OCI-LY7 (cell line): ENCODE results near the gene PRODH2. TPM values are rescaled to one million over a fixed set of nuclear protein-coding genes. Genes with fewer than 3 reads are reported as not detected.
"Not testable (repeated sequence)": the region's sequence is repeated elsewhere in the genome, so short reads cannot be mapped to it uniquely, and the experiment has no call there.

Experiments
- BruUV-seq: library from RNA; stranded (reverse); fragments of 400-500 nt; replicated peaks from 2 replicates; lab custom pipeline; 2021; lab: Mats Ljungman, UMichigan
- CTCF ChIA-PET: fragments of 300-600 bp; sonication (Branson Sonifier 250); formaldehyde crosslinking; loops from one replicate; lab custom pipeline; 2022; ENCODE audit warnings: antibody characterized with exemption; ENCODE audit not compliant: unreplicated experiment; lab: Charles Lee
- POLR2A ChIA-PET: fragments of 300-600 bp; sonication (Branson Sonifier 250); formaldehyde crosslinking; loops from one replicate; lab custom pipeline; 2022; ENCODE audit warnings: antibody characterized with exemption; lab: Charles Lee
- DNase-seq: peaks from one replicate; pipeline ENCODE4 v3.0.0-alpha.2; 2015; ENCODE audit warnings: low spot score
- H2AFZ ChIP-seq: fragments of 200-600 bp; sonication (generic), shearing (Covaris generic); 2 replicates; pipeline ENCODE4 v1.6.1; 2014; ENCODE audit warnings: mild to moderate bottlenecking, antibody characterized with exemption, low read length, moderate library complexity
- H3K27ac ChIP-seq: fragments of 200-600 bp; sonication (generic); 2 replicates; pipeline ENCODE4 v1.5.1; 2014; ENCODE audit warnings: mixed run types, low read depth, mild to moderate bottlenecking, moderate library complexity, low read length, inconsistent platforms; ENCODE audit not compliant: poor library complexity, severe bottlenecking
- H3K36me3 ChIP-seq: fragments of 200-600 bp; sonication (generic); 2 replicates; pipeline ENCODE4 v1.6.1; 2014; ENCODE audit warnings: mild to moderate bottlenecking, antibody characterized with exemption, low read length, moderate library complexity, mixed read lengths; ENCODE audit not compliant: insufficient read depth
- H3K4me1 ChIP-seq: fragments of 200-600 bp; sonication (generic); 2 replicates; pipeline ENCODE4 v1.5.1; 2014; ENCODE audit warnings: mild to moderate bottlenecking, low read length; ENCODE audit not compliant: insufficient read depth, poor library complexity, severe bottlenecking
- H3K4me2 ChIP-seq: fragments of 200-600 bp; sonication (generic); 2 replicates; pipeline ENCODE4 v1.6.1; 2014; ENCODE audit warnings: mild to moderate bottlenecking, low read length
- H3K4me3 ChIP-seq: fragments of 200-600 bp; sonication (generic); 2 replicates; pipeline ENCODE4 v1.5.1; 2014; ENCODE audit warnings: mild to moderate bottlenecking, low read depth, low read length; ENCODE audit not compliant: poor library complexity, severe bottlenecking
- H3K79me2 ChIP-seq: fragments of 200-600 bp; sonication (generic); 2 replicates; pipeline ENCODE4 v1.6.1; 2016; ENCODE audit warnings: low read depth, mild to moderate bottlenecking, low read length, moderate library complexity, mixed read lengths; ENCODE audit not compliant: insufficient read depth
- H3K9me2 ChIP-seq: fragments of 200-600 bp; sonication (generic); 2 replicates; pipeline ENCODE4 v1.6.1; 2016; ENCODE audit warnings: mild to moderate bottlenecking, low read length, mixed read lengths; ENCODE audit not compliant: insufficient read depth
- H3K9me3 ChIP-seq: fragments of 200-600 bp; sonication (generic); 2 replicates; pipeline ENCODE4 v1.6.1; 2014; ENCODE audit warnings: mild to moderate bottlenecking, mixed run types, low read length, mixed read lengths
- H4K20me1 ChIP-seq: fragments of 200-600 bp; sonication (generic); 2 replicates; pipeline ENCODE4 v1.6.1; 2014; ENCODE audit warnings: mild to moderate bottlenecking, antibody characterized with exemption, low read length, moderate library complexity, mixed read lengths; ENCODE audit not compliant: insufficient read depth
- CTCF ChIP-seq: fragments of 200-600 bp; sonication (generic); conservative IDR thresholded peaks from 2 replicates; pipeline ENCODE4 v1.5.1; 2014; ENCODE audit warnings: mild to moderate bottlenecking, antibody characterized with exemption, low read length, moderate library complexity, mixed read lengths
- EZH2phosphoT487 ChIP-seq: fragments of 200-600 bp; sonication (generic); IDR thresholded peaks from 2 replicates; pipeline ENCODE4 v1.6.1; 2018; ENCODE audit warnings: low read depth, borderline replicate concordance, mild to moderate bottlenecking, mixed run types, antibody characterized with exemption, low read length, moderate library complexity, mixed read lengths
- intact Hi-C: fragments of 100-400 bp; cut with micrococcal nuclease; formaldehyde crosslinking; loops from one replicate; pipeline ENCODE4 v1.10.0; 2022; ENCODE audit not compliant: unreplicated experiment
- total RNA-seq, 2 experiments: library from RNA; depleted of rRNA in 1 of 2; stranded (reverse); fragments of >200 nt in 1 of 2; shearing (Covaris generic) in 1 of 2; gene quantifications; 2 replicates each; pipeline ENCODE4 v1.2.3, GENCODE V29; 2014 to 2022

The PRODH2 gene
- total RNA-seq, 2 experiments from 2014 or later: not detected

- no TSS peak for BruUV-seq
- POLR2A ChIA-PET: no interaction called here
- Histone ChIP-seq H4K20me1 (no peaks in the 10 kb centered on the region), H3K4me1 (no peaks in the 10 kb centered on the region), H3K4me3 (no peak overlapping the region), H3K9me2 (no peaks in the 10 kb centered on the region), H2AFZ (no peak overlapping the region), H3K79me2 (no peaks in the 10 kb centered on the region), H3K4me2 (no peak overlapping the region), H3K36me3 (no peaks in the 10 kb centered on the region), H3K9me3 (no peaks in the 10 kb centered on the region), H3K27ac (no peak overlapping the region)
- TF ChIP-seq EZH2phosphoT487 (no peak), CTCF (no peak)
- DNase-seq: no peak
- intact Hi-C loops: no loop called here
- CTCF ChIA-PET: interaction anchor here (0.6 kb wide), 1 partner anchor 17 kb away, joined by 3 read pairs; no protein-coding TSS in a partner anchor
Measured at GRCh38 chr19:35801828-35802227, 10.8 kb downstream of the PRODH2 start.

- no peak overlapping the region for H3K4me3 ChIP-seq
- DNase-seq: no peak
- no peak overlapping the region for H3K4me2 ChIP-seq
- BruUV-seq: no TSS peak
- no peaks in the 10 kb centered on the region for H3K9me3 ChIP-seq
- no peaks in the 10 kb centered on the region for H3K9me2 ChIP-seq
- POLR2A ChIA-PET: interaction anchor here (0.7 kb wide), 2 partner anchors 8 to 266 kb away, joined by 3 to 4 read pairs; no protein-coding TSS in a partner anchor
- no peaks in the 10 kb centered on the region for H4K20me1 ChIP-seq
- intact Hi-C loops: no loop called here
- no peaks in the 10 kb centered on the region for H3K79me2 ChIP-seq
- CTCF ChIA-PET: no interaction called here
- no peak overlapping the region for H2AFZ ChIP-seq
- H3K4me1 ChIP-seq: no peaks in the 10 kb centered on the region
- TF ChIP-seq EZH2phosphoT487: no peak
- TF ChIP-seq CTCF: no peak
- no peak overlapping the region for H3K27ac ChIP-seq
- H3K36me3 ChIP-seq: no peaks in the 10 kb centered on the region
Measured at GRCh38 chr19:35797663-35798062, 15.0 kb downstream of the PRODH2 start.

- Histone ChIP-seq H4K20me1 (no peaks in the 10 kb centered on the region), H3K9me3 (no peaks in the 10 kb centered on the region), H3K27ac (no peak overlapping the region), H3K4me1 (no peaks in the 10 kb centered on the region), H3K36me3 (no peaks in the 10 kb centered on the region), H3K9me2 (no peaks in the 10 kb centered on the region), H3K79me2 (no peaks in the 10 kb centered on the region), H2AFZ (no peak overlapping the region), H3K4me3 (no peak overlapping the region), H3K4me2 (no peak overlapping the region)
- intact Hi-C loops: no loop called here
- no TSS peak for BruUV-seq
- TF ChIP-seq CTCF (no peak), EZH2phosphoT487 (no peak)
- ChIA-PET POLR2A (interaction anchor here (0.7 kb wide), 1 partner anchor 75 kb away, joined by 4 read pairs; no protein-coding TSS in a partner anchor), CTCF (no interaction called here)
- DNase-seq: no peak
Measured at GRCh38 chr19:35796645-35797542, 15.8 kb downstream of the PRODH2 start.

- intact Hi-C loops, POLR2A ChIA-PET, H2AFZ ChIP-seq, BruUV-seq, H3K9me2 ChIP-seq, H3K4me3 ChIP-seq, H3K4me1 ChIP-seq, H4K20me1 ChIP-seq, H3K36me3 ChIP-seq, H3K9me3 ChIP-seq, DNase-seq, H3K4me2 ChIP-seq, H3K27ac ChIP-seq, CTCF ChIA-PET, H3K79me2 ChIP-seq: not testable (repeated sequence)
Measured at GRCh38 chr19:35795564-35795963, 17.1 kb downstream of the PRODH2 start.
